ENCODE results near the gene OR7C1.
"Not testable (repeated sequence)": the region's sequence is repeated elsewhere in the genome, so short reads cannot be mapped to it uniquely, and the experiment has no call there.

OR7C1 gene

DNA sequence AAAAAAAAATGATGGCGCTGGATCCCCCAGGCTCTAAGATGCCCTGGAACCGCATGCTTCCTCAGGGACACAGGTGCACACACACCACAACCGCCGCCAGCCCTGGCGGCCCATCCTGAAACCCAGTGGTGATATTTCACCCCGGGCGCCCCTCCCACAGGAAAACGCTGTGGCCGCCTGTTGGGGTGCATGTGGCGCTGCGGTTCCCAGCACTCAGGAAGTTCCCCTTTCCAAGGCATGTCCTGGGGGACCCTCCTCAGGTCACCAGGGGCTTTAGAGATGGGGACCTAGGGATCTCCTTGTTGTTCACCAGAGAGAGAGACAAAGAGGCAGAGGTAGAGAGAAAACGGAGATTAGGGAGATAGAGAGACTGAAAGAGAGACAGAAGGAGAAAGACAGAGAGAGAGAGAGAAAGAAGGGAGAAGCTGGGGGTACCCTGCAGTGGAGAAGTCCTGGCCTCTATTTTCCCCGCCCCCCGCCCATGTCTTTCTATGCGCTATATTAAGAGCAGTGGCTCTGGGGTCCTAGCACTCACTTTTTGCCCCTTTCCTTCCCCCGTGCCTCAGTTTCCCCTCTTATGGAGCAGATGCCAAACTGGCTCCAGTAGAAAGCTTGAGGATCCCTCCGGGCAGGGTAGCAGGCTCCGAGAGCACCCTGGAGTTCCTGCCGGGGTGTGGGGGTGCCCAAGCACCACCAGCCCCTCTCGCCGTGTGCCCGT is 59.0 kb downstream of the OR7C1 start:
- Histone ChIP-seq H3K27me3 (ENCODE audit: control insufficient read depth, insufficient read depth, low read length) (peaks cover 9% of the 10 kb centered on the region; the same call in 1 of the 2 replicates), H3K9me3 (ENCODE audit: control insufficient read depth, insufficient read depth, low read depth, low read length) (no peaks in the 10 kb centered on the region), H3K4me1 (ENCODE audit: control insufficient read depth, insufficient read depth, low read length) (no peaks in the 10 kb centered on the region; the same call in 1 of the 2 replicates), H3K36me3 (ENCODE audit: control insufficient read depth, insufficient read depth, low read length) (peaks cover 7% of the 10 kb centered on the region; the same call in 1 of the 2 replicates), H3K9ac (ENCODE audit: low read length) (no peak overlapping the region), H3K4me3 (ENCODE audit: low read depth, low read length) (peak overlapping the region; percentile 63), H3K27ac (ENCODE audit: low read depth, low read length) (no peak overlapping the region)

DNA sequence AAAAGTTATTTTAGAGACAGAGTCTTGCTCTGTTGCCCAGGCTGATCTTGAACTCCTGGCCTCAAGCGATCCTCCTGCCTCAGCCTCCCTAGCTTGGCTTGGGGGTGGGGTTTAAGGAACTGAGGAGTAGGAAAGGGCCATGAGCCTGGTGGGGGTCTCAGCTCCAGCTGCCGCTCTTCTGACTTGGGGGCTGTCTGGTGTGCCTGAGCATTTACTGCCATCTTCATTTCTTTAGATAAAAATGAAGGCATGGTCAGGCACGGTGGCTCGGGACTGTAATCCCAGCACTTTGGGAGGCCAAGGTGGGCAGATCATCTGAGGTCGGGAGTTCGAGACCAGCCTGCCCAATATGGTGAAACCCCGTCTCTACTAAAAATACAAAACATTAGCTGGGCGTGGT is 59.7 kb downstream of the OR7C1 start:
- H3K27ac ChIP-seq (ENCODE audit: low read depth, low read length); H3K4me1 ChIP-seq (ENCODE audit: control insufficient read depth, insufficient read depth, low read length); H3K9ac ChIP-seq (ENCODE audit: low read length); H3K9me3 ChIP-seq (ENCODE audit: control insufficient read depth, insufficient read depth, low read depth, low read length); H3K36me3 ChIP-seq (ENCODE audit: control insufficient read depth, insufficient read depth, low read length); H3K27me3 ChIP-seq (ENCODE audit: control insufficient read depth, insufficient read depth, low read length): not testable (repeated sequence)
- H3K4me3 ChIP-seq (ENCODE audit: low read depth, low read length), result peak overlapping the region; percentile 63; the same call in 1 of the 2 replicates

DNA sequence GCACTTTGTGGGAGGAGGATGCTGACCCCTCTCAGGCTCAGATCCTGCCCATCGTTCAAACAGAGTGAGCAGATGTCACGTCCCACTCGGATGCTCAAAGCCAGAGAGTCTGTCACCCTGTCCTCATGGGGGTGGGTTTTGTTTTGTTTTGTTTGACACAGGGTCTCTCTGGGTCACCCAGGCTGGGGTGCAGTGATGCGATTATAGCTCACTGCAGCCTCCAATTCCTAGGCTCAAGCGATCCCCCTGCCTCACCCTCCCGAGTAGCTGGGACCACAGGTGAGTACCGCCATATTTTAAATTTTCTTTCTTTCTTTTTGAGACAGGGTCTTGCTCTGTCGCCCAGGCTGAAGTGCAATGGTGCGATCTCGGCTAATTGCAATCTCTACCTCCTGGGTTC is 60.6 kb downstream of the OR7C1 start:
- Histone ChIP-seq H3K27me3 (ENCODE audit: control insufficient read depth, insufficient read depth, low read length) (peaks cover 9% of the 10 kb centered on the region; the same call in 1 of the 2 replicates), H3K36me3 (ENCODE audit: control insufficient read depth, insufficient read depth, low read length) (peaks cover 12% of the 10 kb centered on the region), H3K9me3 (ENCODE audit: control insufficient read depth, insufficient read depth, low read depth, low read length) (no peaks in the 10 kb centered on the region), H3K27ac (ENCODE audit: low read depth, low read length) (no peak overlapping the region), H3K4me3 (ENCODE audit: low read depth, low read length) (no peak overlapping the region), H3K9ac (ENCODE audit: low read length) (no peak overlapping the region), H3K4me1 (ENCODE audit: control insufficient read depth, insufficient read depth, low read length) (no peaks in the 10 kb centered on the region; the same call in 1 of the 2 replicates)

DNA sequence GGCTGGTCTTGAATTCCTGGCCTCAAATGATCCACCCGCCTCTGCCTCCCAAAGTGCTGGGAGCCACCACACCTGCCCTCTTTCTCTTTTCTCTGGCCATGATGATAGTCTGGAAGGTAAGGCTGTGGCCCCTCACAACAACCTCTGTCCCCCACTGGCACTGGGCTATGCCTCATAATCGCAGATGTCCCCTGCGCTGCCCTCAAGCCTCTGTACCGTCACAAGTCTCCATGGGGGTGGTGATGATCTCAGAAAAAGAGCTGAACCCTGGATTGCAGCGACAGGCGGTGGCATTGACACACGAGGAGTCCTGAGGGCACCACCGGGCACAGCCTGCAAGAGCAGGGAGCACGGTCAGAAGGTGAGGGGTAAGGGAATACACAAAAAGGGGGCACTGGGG is 61.3 kb downstream of the OR7C1 start:
- not testable (repeated sequence) for H3K9ac ChIP-seq (ENCODE audit: low read length); H3K4me3 ChIP-seq (ENCODE audit: low read depth, low read length); H3K27me3 ChIP-seq (ENCODE audit: control insufficient read depth, insufficient read depth, low read length); H3K9me3 ChIP-seq (ENCODE audit: control insufficient read depth, insufficient read depth, low read depth, low read length); H3K4me1 ChIP-seq (ENCODE audit: control insufficient read depth, insufficient read depth, low read length); H3K27ac ChIP-seq (ENCODE audit: low read depth, low read length)
- peaks cover 12% of the 10 kb centered on the region for H3K36me3 ChIP-seq (ENCODE audit: control insufficient read depth, insufficient read depth, low read length)

DNA sequence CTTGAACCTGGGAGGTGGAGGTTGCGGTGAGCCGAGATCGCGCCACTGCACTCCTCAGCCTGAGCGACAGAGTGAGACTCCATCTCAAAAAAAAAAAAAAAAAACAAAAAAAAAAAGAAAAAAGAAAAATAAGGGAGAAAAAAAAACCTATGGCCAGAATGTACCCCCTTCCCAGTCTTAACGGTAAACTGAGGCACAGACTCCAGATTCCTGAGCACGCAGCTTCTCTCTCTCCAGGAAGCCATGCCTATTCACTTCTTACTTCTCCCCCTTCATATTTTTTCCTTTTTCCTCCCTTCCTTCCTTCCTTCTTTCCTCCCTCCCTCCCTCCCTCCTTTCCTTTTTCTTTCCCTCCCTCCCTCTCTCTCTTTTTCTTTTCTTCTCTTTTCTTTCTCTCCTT is 62.0 kb downstream of the OR7C1 start:
- H3K36me3 ChIP-seq (ENCODE audit: control insufficient read depth, insufficient read depth, low read length), result peaks cover 12% of the 10 kb centered on the region
- H3K27me3 ChIP-seq (ENCODE audit: control insufficient read depth, insufficient read depth, low read length), result peaks cover 9% of the 10 kb centered on the region; the same call in 1 of the 2 replicates
- no peak overlapping the region for H3K4me3 ChIP-seq (ENCODE audit: low read depth, low read length)
- H3K9me3 ChIP-seq (ENCODE audit: control insufficient read depth, insufficient read depth, low read depth, low read length), result no peaks in the 10 kb centered on the region
- no peaks in the 10 kb centered on the region; the same call in 1 of the 2 replicates for H3K4me1 ChIP-seq (ENCODE audit: control insufficient read depth, insufficient read depth, low read length)
- no peak overlapping the region for H3K27ac ChIP-seq (ENCODE audit: low read depth, low read length)
- no peak overlapping the region for H3K9ac ChIP-seq (ENCODE audit: low read length)

DNA sequence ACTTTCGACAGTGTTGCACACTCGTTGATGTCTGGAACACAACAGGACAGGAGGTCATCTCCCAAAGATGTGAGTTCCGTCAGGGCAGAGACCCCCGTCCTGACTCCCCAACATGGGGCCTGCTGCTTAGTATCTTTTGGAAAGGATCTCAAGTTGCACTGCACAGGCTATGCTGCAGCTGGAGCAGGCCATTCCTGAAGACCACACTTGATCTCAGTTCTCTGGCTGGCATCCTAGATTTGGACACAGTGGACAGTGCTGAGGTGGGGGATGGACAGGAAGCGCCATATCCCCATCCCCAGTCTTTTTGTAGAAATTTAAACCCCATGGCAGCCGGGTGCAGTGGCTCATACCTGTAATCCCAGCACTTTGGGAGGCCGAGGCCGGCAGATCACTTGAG is 62.5 kb downstream of the OR7C1 start:
- H3K9ac ChIP-seq (ENCODE audit: low read length), result no peak overlapping the region
- peaks cover 9% of the 10 kb centered on the region; the same call in 1 of the 2 replicates for H3K27me3 ChIP-seq (ENCODE audit: control insufficient read depth, insufficient read depth, low read length)
- H3K27ac ChIP-seq (ENCODE audit: low read depth, low read length), result no peak overlapping the region
- no peak overlapping the region for H3K4me3 ChIP-seq (ENCODE audit: low read depth, low read length)
- H3K9me3 ChIP-seq (ENCODE audit: control insufficient read depth, insufficient read depth, low read depth, low read length), result no peaks in the 10 kb centered on the region
- H3K4me1 ChIP-seq (ENCODE audit: control insufficient read depth, insufficient read depth, low read length), result no peaks in the 10 kb centered on the region; the same call in 1 of the 2 replicates
- H3K36me3 ChIP-seq (ENCODE audit: control insufficient read depth, insufficient read depth, low read length), result peaks cover 17% of the 10 kb centered on the region

DNA sequence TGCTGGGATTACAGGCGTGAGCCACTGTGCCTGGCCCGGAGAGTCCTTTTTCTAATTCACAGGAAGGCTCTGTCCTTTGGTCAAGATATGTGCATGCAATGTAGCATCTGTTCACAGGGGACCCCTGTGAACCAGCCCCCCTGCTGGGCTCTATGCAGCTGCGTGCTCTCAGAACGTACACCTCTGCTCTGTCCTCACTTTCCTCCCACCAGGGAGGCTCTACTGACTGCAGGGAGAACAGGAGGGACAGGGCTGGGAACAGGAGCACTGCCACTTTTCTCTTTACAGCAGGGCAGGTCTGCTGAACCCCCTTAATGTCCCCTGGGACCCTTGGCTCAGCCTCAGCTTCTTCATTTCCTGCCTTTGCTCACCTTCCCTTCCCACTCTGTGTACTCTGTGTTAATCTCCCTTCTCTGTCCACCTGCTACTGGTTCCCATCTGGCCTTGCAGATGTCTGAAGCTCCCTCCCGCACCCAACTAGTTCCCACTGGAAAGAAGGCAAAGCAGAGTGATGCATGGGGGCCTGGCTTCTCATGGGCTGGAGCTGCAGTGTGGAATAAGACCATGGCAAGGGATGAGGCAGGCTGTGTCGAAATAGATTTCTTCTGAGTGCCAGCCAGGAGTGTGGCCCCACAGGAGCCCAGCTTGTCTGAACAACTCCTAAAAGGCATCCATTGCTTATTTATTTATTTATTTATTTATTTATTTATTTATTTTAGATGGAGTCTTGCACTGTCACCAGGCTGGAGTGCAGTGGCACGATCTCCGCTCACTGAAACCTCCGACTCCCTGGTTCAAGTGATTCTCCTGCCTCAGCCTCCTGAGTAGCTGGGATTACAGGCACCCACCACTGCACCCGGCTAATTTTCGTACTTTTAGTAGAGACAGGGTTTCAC is 63.8 kb downstream of the OR7C1 start:
- peaks cover 6% of the 10 kb centered on the region; the same call in 1 of the 2 replicates for H3K27me3 ChIP-seq (ENCODE audit: control insufficient read depth, insufficient read depth, low read length)
- no peak overlapping the region for H3K9ac ChIP-seq (ENCODE audit: low read length)
- H3K4me1 ChIP-seq (ENCODE audit: control insufficient read depth, insufficient read depth, low read length), result no peaks in the 10 kb centered on the region; the same call in 1 of the 2 replicates
- H3K27ac ChIP-seq (ENCODE audit: low read depth, low read length), result no peak overlapping the region
- no peak overlapping the region for H3K4me3 ChIP-seq (ENCODE audit: low read depth, low read length)
- peaks cover 17% of the 10 kb centered on the region for H3K36me3 ChIP-seq (ENCODE audit: control insufficient read depth, insufficient read depth, low read length)
- H3K9me3 ChIP-seq (ENCODE audit: control insufficient read depth, insufficient read depth, low read depth, low read length), result no peaks in the 10 kb centered on the region

DNA sequence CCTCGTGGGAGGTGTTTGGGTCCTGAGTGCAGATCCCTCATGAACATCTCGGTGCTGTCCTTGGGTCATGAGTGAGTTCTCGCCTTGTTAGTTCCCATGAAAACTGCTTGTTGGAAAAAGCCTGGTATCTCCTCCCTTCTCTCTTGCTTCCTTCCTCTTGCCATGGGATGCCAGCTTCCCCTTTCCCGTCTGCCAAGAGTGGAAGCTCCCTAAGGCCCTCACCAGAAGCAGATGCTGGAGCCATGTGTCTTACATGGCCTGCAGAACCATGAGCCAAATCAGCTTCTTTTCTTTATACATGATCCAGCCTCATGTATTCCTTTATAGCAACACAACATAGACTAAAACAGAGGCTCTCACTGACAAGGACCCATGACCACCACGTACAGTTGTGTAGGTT is 64.8 kb downstream of the OR7C1 start:
- no peaks in the 10 kb centered on the region for H3K9me3 ChIP-seq (ENCODE audit: control insufficient read depth, insufficient read depth, low read depth, low read length)
- no peak overlapping the region for H3K9ac ChIP-seq (ENCODE audit: low read length)
- H3K27me3 ChIP-seq (ENCODE audit: control insufficient read depth, insufficient read depth, low read length), result no peaks in the 10 kb centered on the region
- peaks cover 17% of the 10 kb centered on the region for H3K36me3 ChIP-seq (ENCODE audit: control insufficient read depth, insufficient read depth, low read length)
- no peak overlapping the region for H3K4me3 ChIP-seq (ENCODE audit: low read depth, low read length)
- no peaks in the 10 kb centered on the region for H3K4me1 ChIP-seq (ENCODE audit: control insufficient read depth, insufficient read depth, low read length)
- no peak overlapping the region for H3K27ac ChIP-seq (ENCODE audit: low read depth, low read length)

DNA sequence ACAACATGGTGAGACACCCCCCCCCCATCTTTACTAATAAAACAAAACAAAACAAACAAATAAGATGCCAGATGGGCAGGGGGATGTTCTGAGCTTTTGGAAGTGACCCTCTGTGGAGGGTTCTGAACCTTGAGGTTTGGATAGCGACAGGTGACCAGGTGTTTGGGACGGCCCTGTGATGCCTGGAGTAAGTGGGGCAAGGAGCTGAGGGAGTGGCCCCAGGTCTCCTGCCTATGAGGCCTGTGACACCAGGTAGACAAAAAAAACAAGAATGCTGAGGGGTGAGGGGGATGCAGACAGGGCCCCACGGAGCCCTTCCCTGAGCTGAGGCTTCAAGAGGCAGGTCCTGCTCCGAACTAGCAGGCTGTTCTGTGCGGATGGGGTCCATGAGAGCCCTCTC is 65.8 kb downstream of the OR7C1 start:
- no peak overlapping the region for H3K27ac ChIP-seq (ENCODE audit: low read depth, low read length)
- no peak overlapping the region for H3K9ac ChIP-seq (ENCODE audit: low read length)
- no peaks in the 10 kb centered on the region for H3K9me3 ChIP-seq (ENCODE audit: control insufficient read depth, insufficient read depth, low read depth, low read length)
- no peaks in the 10 kb centered on the region for H3K27me3 ChIP-seq (ENCODE audit: control insufficient read depth, insufficient read depth, low read length)
- peaks cover 20% of the 10 kb centered on the region for H3K36me3 ChIP-seq (ENCODE audit: control insufficient read depth, insufficient read depth, low read length)
- no peaks in the 10 kb centered on the region for H3K4me1 ChIP-seq (ENCODE audit: control insufficient read depth, insufficient read depth, low read length)
- H3K4me3 ChIP-seq (ENCODE audit: low read depth, low read length), result no peak overlapping the region

DNA sequence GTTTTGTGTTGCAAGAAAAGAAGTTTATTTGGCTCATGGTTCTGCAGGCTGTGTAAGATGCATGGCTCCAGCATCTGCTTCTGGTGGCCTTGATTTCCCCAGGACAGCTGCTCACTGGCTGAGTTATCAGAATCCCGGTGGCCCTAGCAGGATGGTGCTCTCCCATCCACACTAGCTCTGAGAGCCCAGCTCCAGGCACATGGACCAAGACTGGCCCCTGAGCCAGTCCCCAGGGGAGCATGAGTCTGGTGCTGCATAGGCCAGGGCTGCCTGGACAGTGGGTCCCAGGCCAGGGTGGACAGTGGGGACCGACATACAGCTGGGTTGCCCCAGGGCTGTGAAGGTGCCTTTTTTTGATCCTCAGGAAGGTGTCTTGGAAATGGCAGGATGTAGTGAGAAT is 67.0 kb downstream of the OR7C1 start:
- Histone ChIP-seq H3K27me3 (ENCODE audit: control insufficient read depth, insufficient read depth, low read length) (no peaks in the 10 kb centered on the region), H3K36me3 (ENCODE audit: control insufficient read depth, insufficient read depth, low read length) (peaks cover 20% of the 10 kb centered on the region), H3K4me3 (ENCODE audit: low read depth, low read length) (no peak overlapping the region), H3K4me1 (ENCODE audit: control insufficient read depth, insufficient read depth, low read length) (no peaks in the 10 kb centered on the region), H3K9ac (ENCODE audit: low read length) (no peak overlapping the region), H3K27ac (ENCODE audit: low read depth, low read length) (no peak overlapping the region), H3K9me3 (ENCODE audit: control insufficient read depth, insufficient read depth, low read depth, low read length) (no peaks in the 10 kb centered on the region)

DNA sequence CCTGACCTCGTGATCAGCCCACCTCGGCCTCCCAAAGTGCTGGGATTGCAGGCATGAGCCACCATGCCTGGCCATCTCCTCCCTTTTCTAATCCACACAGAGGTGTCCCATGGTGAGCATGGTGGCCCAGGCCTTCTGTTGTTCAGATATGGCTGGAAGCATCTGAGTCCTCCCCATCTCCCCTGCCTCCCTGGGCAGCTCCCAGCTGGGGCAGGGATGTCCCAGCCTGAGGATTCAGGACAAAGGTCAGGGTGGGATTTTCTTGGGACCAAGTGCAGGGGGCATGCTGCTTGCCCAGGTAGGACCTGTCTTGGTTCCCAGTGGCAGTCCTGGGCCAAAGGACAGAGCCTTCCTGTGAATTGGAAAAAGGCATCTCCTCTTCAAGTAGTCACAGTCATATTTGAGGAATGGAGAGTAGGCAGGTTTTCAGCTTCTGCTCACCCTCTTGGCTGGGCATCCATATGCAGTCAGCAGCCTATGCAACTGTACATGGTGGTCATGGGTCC is 67.5 kb downstream of the OR7C1 start:
- no peak overlapping the region for H3K4me3 ChIP-seq (ENCODE audit: low read depth, low read length)
- H3K36me3 ChIP-seq (ENCODE audit: control insufficient read depth, insufficient read depth, low read length), result peaks cover 20% of the 10 kb centered on the region
- H3K27me3 ChIP-seq (ENCODE audit: control insufficient read depth, insufficient read depth, low read length), result no peaks in the 10 kb centered on the region
- no peaks in the 10 kb centered on the region for H3K9me3 ChIP-seq (ENCODE audit: control insufficient read depth, insufficient read depth, low read depth, low read length)
- H3K4me1 ChIP-seq (ENCODE audit: control insufficient read depth, insufficient read depth, low read length), result no peaks in the 10 kb centered on the region
- no peak overlapping the region for H3K27ac ChIP-seq (ENCODE audit: low read depth, low read length)
- H3K9ac ChIP-seq (ENCODE audit: low read length), result no peak overlapping the region
